Nephron progenitor cell (in vitro differentiated cells): ENCODE results near the gene INMT.

Experiments used
- DNase-seq: peaks from one replicate; pipeline ENCODE4 v3.0.0; 2021
- H3K27ac Mint-ChIP-seq: 2 replicates; pipeline ENCODE4 v1.8.0; 2021; ENCODE audit warnings: mild to moderate bottlenecking, moderate library complexity, mixed read lengths
- H3K27me3 Mint-ChIP-seq: 2 replicates; pipeline ENCODE4 v1.8.0; 2021; ENCODE audit warnings: mild to moderate bottlenecking, low read depth, mixed read lengths; ENCODE audit not compliant: poor library complexity
- H3K36me3 Mint-ChIP-seq: 2 replicates; pipeline ENCODE4 v1.8.0; 2021; ENCODE audit warnings: low read depth, mixed read lengths
- H3K4me1 Mint-ChIP-seq: 2 replicates; pipeline ENCODE4 v1.8.0; 2021; ENCODE audit warnings: mixed read lengths
- H3K4me3 Mint-ChIP-seq: 2 replicates; pipeline ENCODE4 v1.8.0; 2021; ENCODE audit warnings: mild to moderate bottlenecking, moderate library complexity, mixed read lengths
- H3K9me3 Mint-ChIP-seq: 2 replicates; pipeline ENCODE4 v1.8.0; 2021; ENCODE audit warnings: mild to moderate bottlenecking, moderate library complexity, mixed read lengths
- CTCF ChIP-seq: fragments of 200-600 bp; sonication (generic); IDR thresholded peaks from 2 replicates; pipeline ENCODE4 v1.5.0; 2021; ENCODE audit warnings: antibody characterized with exemption

Gene INMT

GRCh38 chr7:30739691-30740090, 12.2 kb upstream of the INMT start:
- no peak overlapping the region for H3K4me3 Mint-ChIP-seq
- peaks cover 18% of the 10 kb centered on the region for H3K27me3 Mint-ChIP-seq
- TF ChIP-seq CTCF = no peak
- H3K4me1 Mint-ChIP-seq = peaks cover 18% of the 10 kb centered on the region
- peaks cover 5% of the 10 kb centered on the region for H3K36me3 Mint-ChIP-seq
- no peak for DNase-seq
- no peak overlapping the region for H3K27ac Mint-ChIP-seq
- peaks cover 4% of the 10 kb centered on the region for H3K9me3 Mint-ChIP-seq

GRCh38 chr7:30740417-30741181, 11.3 kb upstream of the INMT start:
- H3K27me3 Mint-ChIP-seq = peaks cover 17% of the 10 kb centered on the region
- no peak overlapping the region for H3K4me3 Mint-ChIP-seq
- H3K4me1 Mint-ChIP-seq = peaks cover 27% of the 10 kb centered on the region
- no peak overlapping the region for H3K27ac Mint-ChIP-seq
- no peaks in the 10 kb centered on the region for H3K36me3 Mint-ChIP-seq
- H3K9me3 Mint-ChIP-seq = peaks cover 4% of the 10 kb centered on the region
- TF ChIP-seq CTCF = peak; percentile 99
- DNase-seq = peak; percentile 87

GRCh38 chr7:30741289-30741688, 10.6 kb upstream of the INMT start:
- Mint-ChIP-seq H3K4me1 (peaks cover 33% of the 10 kb centered on the region), H3K9me3 (peaks cover under 1% of the 10 kb centered on the region), H3K4me3 (no peak overlapping the region), H3K27ac (no peak overlapping the region), H3K27me3 (peaks cover 13% of the 10 kb centered on the region), H3K36me3 (no peaks in the 10 kb centered on the region)
- DNase-seq = no peak
- no peak for TF ChIP-seq CTCF

GRCh38 chr7:30743371-30744074, 8.4 kb upstream of the INMT start:
- Mint-ChIP-seq H3K4me1 (peaks cover 38% of the 10 kb centered on the region), H3K27ac (peak overlapping the region; percentile 33), H3K9me3 (no peaks in the 10 kb centered on the region), H3K27me3 (peaks cover 10% of the 10 kb centered on the region), H3K36me3 (peaks cover 4% of the 10 kb centered on the region), H3K4me3 (no peak overlapping the region)
- no peak for TF ChIP-seq CTCF
- DNase-seq = no peak

- no peak for TF ChIP-seq CTCF
- peaks cover 10% of the 10 kb centered on the region for H3K27me3 Mint-ChIP-seq
- H3K36me3 Mint-ChIP-seq = peaks cover 5% of the 10 kb centered on the region
- peaks cover under 1% of the 10 kb centered on the region for H3K9me3 Mint-ChIP-seq
- peak overlapping the region; percentile 33 for H3K27ac Mint-ChIP-seq
- no peak for DNase-seq
- H3K4me1 Mint-ChIP-seq = peaks cover 38% of the 10 kb centered on the region
- no peak overlapping the region for H3K4me3 Mint-ChIP-seq
These were observed 7.9 kb upstream of the INMT start for GRCh38 chr7:30744075-30744417.
